ENCODE measurements around the gene BRD7. TPM values are rescaled to one million over a fixed set of nuclear protein-coding genes. Genes with fewer than 3 reads are reported as not detected.

Gene BRD7
- total RNA-seq, 6 experiments from 2014 or later: 16.9 to 24.1 (median 20.2) TPM

GRCh38 chr16:50381679-50382440, 13.1 kb upstream of the BRD7 start:
- Histone ChIP-seq H3K36me3 (no peaks in the 10 kb centered on the region), H3K4me3 (no peak overlapping the region), H3K27ac (no peak overlapping the region), H3K27me3 (no peaks in the 10 kb centered on the region), H3K9me3 (no peaks in the 10 kb centered on the region), H3K4me1 (no peaks in the 10 kb centered on the region)
- DNase-seq (no peak), ATAC-seq (peak in 2 of 4 donors; percentile 14 to 31)
- 71% methylated on average over 7 of the region's 8 CpGs for WGBS (ENCODE audit: insufficient coverage, low coverage, low lambda C conversion rate, missing lambda C conversion rate)
- TF ChIP-seq POLR2A (IDR thresholded peaks at IDR 0.05) (no peak), CTCF (IDR thresholded peaks at IDR 0.05) (no peak)
- intact Hi-C loops (cut with DNase I): no loop called here

GRCh38 chr16:50378417-50378816, 9.6 kb upstream of the BRD7 start:
- H3K27ac ChIP-seq: no peak overlapping the region
- H3K27me3 ChIP-seq: no peaks in the 10 kb centered on the region
- H3K4me1 ChIP-seq: no peaks in the 10 kb centered on the region
- no peak for ATAC-seq
- no peaks in the 10 kb centered on the region for H3K36me3 ChIP-seq
- no peak for DNase-seq
- H3K9me3 ChIP-seq: no peaks in the 10 kb centered on the region
- TF ChIP-seq POLR2A (IDR thresholded peaks at IDR 0.05) (no peak), CTCF (IDR thresholded peaks at IDR 0.05) (no peak)
- H3K4me3 ChIP-seq: no peak overlapping the region
- intact Hi-C loops (cut with DNase I): no loop called here

- ATAC-seq (no peak), DNase-seq (no peak)
- WGBS (ENCODE audit: insufficient coverage, low coverage, low lambda C conversion rate, missing lambda C conversion rate): 36% methylated on average over 3 of the region's 4 CpGs
- TF ChIP-seq POLR2A (IDR thresholded peaks at IDR 0.05) (no peak), CTCF (IDR thresholded peaks at IDR 0.05) (no peak)
- Histone ChIP-seq H3K9me3 (no peaks in the 10 kb centered on the region), H3K4me1 (no peaks in the 10 kb centered on the region), H3K36me3 (no peaks in the 10 kb centered on the region), H3K27me3 (no peaks in the 10 kb centered on the region), H3K27ac (no peak overlapping the region), H3K4me3 (no peak overlapping the region)
- intact Hi-C loops (cut with DNase I): no loop called here
These were observed 8.2 kb upstream of the BRD7 start for GRCh38 chr16:50377001-50377400.

- Histone ChIP-seq H3K4me3 (no peak overlapping the region), H3K9me3 (no peaks in the 10 kb centered on the region), H3K36me3 (no peaks in the 10 kb centered on the region), H3K27me3 (no peaks in the 10 kb centered on the region), H3K27ac (no peak overlapping the region), H3K4me1 (peaks cover 0 to 4% (median 0%) of the 10 kb centered on the region in 4 donors)
- WGBS (ENCODE audit: insufficient coverage, low coverage, low lambda C conversion rate, missing lambda C conversion rate): 87% methylated on average over 5 of the region's 9 CpGs
- intact Hi-C loops (cut with DNase I): no loop called here
- TF ChIP-seq POLR2A (IDR thresholded peaks at IDR 0.05) (no peak), CTCF (IDR thresholded peaks at IDR 0.05) (no peak)
- ATAC-seq (no peak), DNase-seq (no peak)
These were observed 5.0 kb upstream of the BRD7 start for GRCh38 chr16:50373780-50374179.

Data from right lobe of liver (tissue), 6 donors.